IPS DF 6.9 (cell line): ENCODE data around the gene DSG4.

Source experiments
- DNase-seq: peaks from one replicate; pipeline ENCODE4 v3.0.0-alpha.2; 2013; ENCODE audit warnings: low read depth, low spot score
- H3K27ac ChIP-seq: one replicate; pipeline ENCODE4 v1.5.1; 2013; ENCODE audit warnings: low read length, control low read depth
- H3K27me3 ChIP-seq: 2 replicates; pipeline ENCODE4 v1.6.1; 2013; ENCODE audit warnings: mild to moderate bottlenecking, low read length; ENCODE audit not compliant: control insufficient read depth, insufficient read depth
- H3K36me3 ChIP-seq: 2 replicates; pipeline ENCODE4 v1.6.1; 2013; ENCODE audit warnings: low read length; ENCODE audit not compliant: control insufficient read depth, insufficient read depth
- H3K4me1 ChIP-seq: 2 replicates; pipeline ENCODE4 v1.6.1; 2013; ENCODE audit warnings: low read length; ENCODE audit not compliant: control insufficient read depth, insufficient read depth
- H3K4me3 ChIP-seq: 2 replicates; pipeline ENCODE4 v1.5.1; 2013; ENCODE audit warnings: mild to moderate bottlenecking, low read length
- H3K9me3 ChIP-seq: 2 replicates; pipeline ENCODE4 v1.6.1; 2013; ENCODE audit warnings: low read length, inconsistent platforms; ENCODE audit not compliant: control insufficient read depth, insufficient read depth
- WGBS: extraction: QIAGEN DNeasy Blood & Tissue Kit; methylation state at CpG from one replicate; pipeline ENCODE4 v1.1.7; 2013; ENCODE audit warnings: mixed read lengths, missing lambda C conversion rate; ENCODE audit not compliant: insufficient read length, insufficient coverage; 5-methylcytosine and 5-hydroxymethylcytosine counted together

The DSG4 gene

GRCh38 chr18:31428211-31428610 is 51.6 kb downstream of the DSG4 start:
- H3K36me3 ChIP-seq: no peaks in the 10 kb centered on the region
- H3K27ac ChIP-seq: no peak overlapping the region
- DNase-seq: no peak
- H3K4me1 ChIP-seq: no peaks in the 10 kb centered on the region
- no peaks in the 10 kb centered on the region for H3K27me3 ChIP-seq
- H3K4me3 ChIP-seq: no peak overlapping the region
- H3K9me3 ChIP-seq: no peaks in the 10 kb centered on the region
- WGBS: no CpG with 5 or more reads among the region's 1 CpG

DNA sequence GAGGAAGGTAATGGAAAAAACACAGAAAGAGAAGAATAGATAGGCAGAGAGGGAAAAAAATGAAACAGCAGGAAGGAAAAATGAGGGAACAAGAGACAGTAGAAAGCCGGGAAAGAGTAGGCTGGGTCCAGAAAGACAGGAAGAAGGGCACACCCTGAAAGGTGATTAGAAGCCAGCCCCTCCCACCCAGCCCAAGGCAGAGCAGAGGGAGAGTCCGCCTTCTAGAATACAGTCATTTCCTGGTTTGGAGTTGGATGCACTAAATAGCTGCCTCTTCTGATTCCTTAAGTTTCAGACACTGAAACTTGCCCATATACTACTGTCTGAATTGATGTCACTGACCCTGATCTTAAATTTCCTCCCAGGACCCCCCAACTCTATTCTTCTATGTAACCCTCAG is 53.0 kb downstream of the DSG4 start:
- no peak for DNase-seq

GRCh38 chr18:31430072-31430471 is 53.5 kb downstream of the DSG4 start:
- DNase-seq: no peak
- no CpG with 5 or more reads among the region's 4 CpGs for WGBS
- Histone ChIP-seq H3K4me1 (no peaks in the 10 kb centered on the region), H3K9me3 (no peaks in the 10 kb centered on the region), H3K4me3 (no peak overlapping the region), H3K27me3 (no peaks in the 10 kb centered on the region), H3K36me3 (no peaks in the 10 kb centered on the region), H3K27ac (no peak overlapping the region)

More for the DNA sequence above, 53.0 kb downstream of the DSG4 start:
- Histone ChIP-seq H3K4me3 (no peak overlapping the region), H3K27me3 (no peaks in the 10 kb centered on the region), H3K9me3 (no peaks in the 10 kb centered on the region), H3K27ac (no peak overlapping the region), H3K36me3 (no peaks in the 10 kb centered on the region), H3K4me1 (no peaks in the 10 kb centered on the region)
- WGBS: no CpG with 5 or more reads among the region's 2 CpGs

DNA sequence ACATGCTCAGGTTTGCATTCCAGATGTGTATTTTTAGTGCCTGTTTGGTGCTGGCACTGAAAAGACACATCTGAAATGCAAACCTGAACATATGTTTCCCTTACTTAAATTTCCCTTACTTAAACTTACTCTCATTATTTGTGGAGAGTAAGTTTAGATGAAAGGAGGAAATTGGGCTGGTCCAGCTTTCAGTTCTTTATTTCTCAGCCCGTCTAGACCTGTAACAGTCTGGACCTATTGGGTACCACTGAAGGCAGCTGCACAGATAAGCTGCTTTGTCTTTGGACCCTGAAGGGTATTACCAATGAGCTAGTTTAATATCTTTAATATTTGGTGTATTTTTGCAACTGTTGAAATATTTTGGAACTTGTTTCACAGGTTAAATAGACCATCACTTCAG is 54.0 kb downstream of the DSG4 start:
- H3K4me1 ChIP-seq: no peaks in the 10 kb centered on the region
- H3K4me3 ChIP-seq: no peak overlapping the region
- no peak overlapping the region for H3K27ac ChIP-seq
- no CpG with 5 or more reads among the region's 1 CpG for WGBS
- DNase-seq: no peak
- no peaks in the 10 kb centered on the region for H3K36me3 ChIP-seq
- no peaks in the 10 kb centered on the region for H3K9me3 ChIP-seq
- H3K27me3 ChIP-seq: no peaks in the 10 kb centered on the region

DNA sequence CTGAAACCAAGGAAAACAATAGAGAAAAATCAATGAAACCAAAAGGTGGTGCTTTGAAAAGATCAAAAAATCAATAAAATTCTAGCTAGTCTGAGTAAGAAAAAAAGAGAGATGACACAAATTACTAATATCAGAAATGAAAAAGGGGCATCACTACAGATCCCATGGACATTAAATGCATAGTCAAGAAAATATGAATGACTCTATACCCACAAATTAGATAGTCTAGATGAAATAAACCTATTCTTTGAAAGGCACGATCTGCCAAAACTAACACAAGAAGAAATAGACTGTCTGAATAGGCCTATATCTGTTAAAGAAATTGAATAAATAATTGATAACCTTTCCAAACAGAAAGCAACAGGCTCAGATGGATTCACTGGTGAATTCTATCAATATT is 55.7 kb downstream of the DSG4 start:
- H3K9me3 ChIP-seq: no peaks in the 10 kb centered on the region
- no peaks in the 10 kb centered on the region for H3K27me3 ChIP-seq
- no peak for DNase-seq
- H3K27ac ChIP-seq: no peak overlapping the region
- H3K4me1 ChIP-seq: no peaks in the 10 kb centered on the region
- H3K36me3 ChIP-seq: no peaks in the 10 kb centered on the region
- WGBS: no CpG with 5 or more reads among the region's 1 CpG
- H3K4me3 ChIP-seq: no peak overlapping the region

- WGBS: no CpG with 5 or more reads among the region's 3 CpGs
- no peaks in the 10 kb centered on the region for H3K27me3 ChIP-seq
- no peak overlapping the region for H3K27ac ChIP-seq
- no peaks in the 10 kb centered on the region for H3K36me3 ChIP-seq
- no peaks in the 10 kb centered on the region for H3K4me1 ChIP-seq
- H3K9me3 ChIP-seq: no peaks in the 10 kb centered on the region
- no peak for DNase-seq
- no peak overlapping the region for H3K4me3 ChIP-seq
Observed at GRCh38 chr18:31436825-31437224, 60.2 kb downstream of the DSG4 start.

- no peaks in the 10 kb centered on the region for H3K4me1 ChIP-seq
- no peaks in the 10 kb centered on the region for H3K36me3 ChIP-seq
- DNase-seq: no peak
- no peak overlapping the region for H3K27ac ChIP-seq
- H3K4me3 ChIP-seq: no peak overlapping the region
- no peaks in the 10 kb centered on the region for H3K27me3 ChIP-seq
- no peaks in the 10 kb centered on the region for H3K9me3 ChIP-seq
- WGBS: no CpG with 5 or more reads among the region's 2 CpGs
Observed at GRCh38 chr18:31438402-31438801, 61.8 kb downstream of the DSG4 start.

DNA sequence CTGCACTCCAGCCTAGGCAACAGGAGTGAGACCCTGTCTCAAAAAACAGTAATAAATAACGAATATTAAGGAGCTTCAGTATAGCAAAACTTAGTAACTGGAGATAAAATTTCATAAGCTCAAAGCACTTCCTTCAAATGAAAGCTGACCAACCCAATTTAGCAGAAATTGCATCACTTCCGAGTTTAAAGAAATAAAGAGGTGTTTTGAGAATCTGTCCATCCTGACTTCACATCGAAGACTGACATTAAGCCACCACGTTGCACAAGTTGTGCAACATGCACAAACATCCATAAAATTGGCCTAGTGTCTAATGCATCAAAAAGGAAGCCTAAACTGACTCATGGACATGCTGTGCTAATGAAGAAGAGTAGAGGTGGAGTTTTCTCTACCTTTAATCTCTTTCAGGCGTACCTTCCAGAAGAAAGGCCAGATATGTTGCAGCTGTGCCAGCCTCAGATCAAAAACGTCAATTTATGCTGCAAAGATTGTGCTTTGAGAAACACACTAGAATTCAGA is 63.3 kb downstream of the DSG4 start:
- no peaks in the 10 kb centered on the region for H3K4me1 ChIP-seq
- no peak for DNase-seq

GRCh38 chr18:31440787-31441186 is 64.2 kb downstream of the DSG4 start:
- no peaks in the 10 kb centered on the region for H3K4me1 ChIP-seq
- no peak for DNase-seq
- no peak overlapping the region for H3K27ac ChIP-seq
- no peaks in the 10 kb centered on the region for H3K27me3 ChIP-seq
- no peaks in the 10 kb centered on the region for H3K9me3 ChIP-seq
- WGBS: no CpG with 5 or more reads among the region's 6 CpGs
- no peak overlapping the region for H3K4me3 ChIP-seq
- no peaks in the 10 kb centered on the region for H3K36me3 ChIP-seq

More for the DNA sequence above, 63.3 kb downstream of the DSG4 start:
- WGBS: no CpG with 5 or more reads among the region's 6 CpGs
- Histone ChIP-seq H3K27me3 (no peaks in the 10 kb centered on the region), H3K36me3 (no peaks in the 10 kb centered on the region), H3K4me3 (no peak overlapping the region), H3K27ac (no peak overlapping the region), H3K9me3 (no peaks in the 10 kb centered on the region)

DNA sequence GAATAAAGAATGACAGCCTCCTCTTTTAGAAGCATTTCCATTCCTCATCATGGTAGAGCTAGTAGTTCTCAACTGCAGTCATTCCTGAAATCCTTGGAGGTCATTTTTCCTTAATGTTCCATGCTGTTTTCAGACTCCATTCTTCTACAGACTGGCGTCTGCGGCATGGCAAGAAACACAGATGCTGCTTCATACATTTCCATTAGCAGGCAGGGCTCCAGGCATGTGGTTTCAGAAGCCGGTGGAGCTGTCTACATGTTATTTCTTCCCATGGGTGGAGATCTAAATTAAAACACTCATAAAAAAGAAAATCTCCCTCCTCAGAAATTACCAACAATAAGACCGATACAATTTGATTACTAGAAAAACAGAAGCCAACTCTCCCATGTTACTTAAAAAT is 64.9 kb downstream of the DSG4 start:
- Histone ChIP-seq H3K4me3 (no peak overlapping the region), H3K27me3 (no peaks in the 10 kb centered on the region), H3K27ac (no peak overlapping the region), H3K9me3 (no peaks in the 10 kb centered on the region), H3K36me3 (no peaks in the 10 kb centered on the region), H3K4me1 (no peaks in the 10 kb centered on the region)
- no peak for DNase-seq
- WGBS: no CpG with 5 or more reads among the region's 4 CpGs

GRCh38 chr18:31444142-31444541 is 67.6 kb downstream of the DSG4 start:
- no peaks in the 10 kb centered on the region for H3K27me3 ChIP-seq
- DNase-seq: no peak
- no peak overlapping the region for H3K27ac ChIP-seq
- WGBS: no CpG with 5 or more reads among the region's 2 CpGs
- H3K36me3 ChIP-seq: no peaks in the 10 kb centered on the region
- H3K9me3 ChIP-seq: no peaks in the 10 kb centered on the region
- H3K4me1 ChIP-seq: no peaks in the 10 kb centered on the region
- no peak overlapping the region for H3K4me3 ChIP-seq
